Measurements from ENCODE around the gene CAPS.

CAPS gene

DNA sequence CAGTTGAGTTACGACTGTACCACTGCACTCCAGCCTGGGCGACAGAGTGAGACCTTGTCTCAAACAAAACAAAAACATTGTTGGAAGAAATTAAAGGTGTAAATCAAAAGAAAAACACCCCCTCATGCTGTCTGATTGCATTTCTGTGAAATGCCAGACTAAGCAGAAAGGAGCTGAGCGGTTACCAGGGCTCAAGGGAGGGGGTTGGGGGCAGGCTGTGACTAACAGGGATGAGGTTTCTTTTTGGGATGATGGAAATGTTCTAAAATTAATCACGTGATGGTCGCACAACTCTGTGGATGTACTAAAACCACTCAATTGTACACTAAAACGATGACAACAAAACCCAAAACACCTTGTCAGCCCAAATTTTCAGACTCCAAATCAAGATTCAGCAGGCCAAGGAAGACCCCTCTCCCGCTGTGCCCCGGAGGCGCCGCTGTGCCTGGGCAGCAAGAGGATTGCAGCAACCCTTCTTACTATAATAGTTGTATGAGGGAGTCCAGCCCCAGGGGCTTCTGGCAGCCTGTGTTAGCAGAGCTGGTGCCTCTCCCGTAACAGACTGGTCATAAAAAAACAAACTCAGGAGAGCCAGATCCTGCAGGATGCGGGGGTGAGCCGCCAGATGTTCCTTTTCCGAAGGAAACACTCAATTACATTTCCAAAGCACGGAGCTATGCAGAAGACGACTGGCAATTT is 20.9 kb downstream of the CAPS start:
- no peak for DNase-seq (ENCODE audit: low spot score)

- no peak for DNase-seq (ENCODE audit: low spot score)
These were observed 21.6 kb downstream of the CAPS start for GRCh38 chr19:5935473-5936291.

DNA sequence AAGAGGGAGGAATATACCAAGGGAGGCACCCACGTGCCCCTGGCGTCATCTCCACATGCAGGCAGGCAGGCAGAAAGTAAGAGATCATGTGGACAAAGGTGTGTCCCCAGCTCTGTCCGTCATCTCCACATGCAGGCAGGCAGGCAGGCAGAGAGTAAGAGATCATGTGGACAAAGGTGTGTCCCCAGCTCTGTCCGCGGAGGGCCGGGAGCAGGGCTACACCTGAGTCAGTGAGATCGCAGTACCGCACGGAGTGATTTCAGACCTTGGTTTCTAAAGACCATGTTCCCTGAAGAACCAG is 22.2 kb downstream of the CAPS start:
- DNase-seq (ENCODE audit: low spot score) = no peak

- DNase-seq (ENCODE audit: low spot score) = no peak
These were observed 23.5 kb downstream of the CAPS start for GRCh38 chr19:5937550-5937949.

DNA sequence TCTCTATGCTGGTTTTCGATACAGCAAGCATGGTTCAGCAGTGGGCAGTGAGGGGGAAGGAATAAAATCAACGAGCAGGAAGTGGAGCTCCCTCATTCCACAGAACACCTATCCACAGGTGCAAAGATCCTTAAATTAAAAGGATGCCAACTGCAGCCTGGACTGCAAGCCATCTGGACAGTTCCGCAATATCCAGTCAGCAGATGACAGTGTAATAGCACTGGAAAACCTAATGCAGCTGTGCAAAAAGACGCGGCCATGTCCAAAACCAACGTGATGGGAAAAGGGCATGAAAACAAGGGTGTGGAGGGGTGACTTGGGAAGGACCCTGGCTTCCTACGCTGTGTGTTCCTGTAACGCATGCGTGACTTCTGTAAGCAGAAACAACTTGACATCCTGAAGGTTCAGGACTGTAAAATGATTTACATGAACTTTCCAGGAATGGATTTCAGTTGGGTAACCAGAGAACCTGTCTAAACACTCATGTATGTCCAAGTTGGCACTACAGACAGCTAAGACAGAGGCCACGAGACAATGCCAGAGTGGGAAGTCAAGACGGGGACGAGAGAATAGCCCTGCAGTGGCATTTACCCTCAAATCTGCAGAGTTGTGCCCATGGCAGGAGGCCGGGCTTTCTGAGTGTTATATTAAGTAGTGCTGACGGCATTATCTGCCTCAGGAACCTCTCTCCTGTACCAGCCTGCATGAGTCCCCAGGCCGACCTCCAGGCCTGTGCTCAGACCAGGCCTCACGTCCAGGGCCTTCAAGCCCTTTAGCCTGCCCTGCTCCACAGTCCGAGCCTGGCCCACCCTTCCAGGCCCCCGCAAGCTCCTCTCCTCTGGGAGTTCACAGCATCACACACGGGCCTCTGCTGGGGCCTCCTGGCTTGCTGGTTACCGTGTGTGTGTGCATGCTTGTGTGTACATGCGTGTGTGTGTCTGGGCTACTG is 26.5 kb downstream of the CAPS start:
- no peak for DNase-seq (ENCODE audit: low spot score)

DNA sequence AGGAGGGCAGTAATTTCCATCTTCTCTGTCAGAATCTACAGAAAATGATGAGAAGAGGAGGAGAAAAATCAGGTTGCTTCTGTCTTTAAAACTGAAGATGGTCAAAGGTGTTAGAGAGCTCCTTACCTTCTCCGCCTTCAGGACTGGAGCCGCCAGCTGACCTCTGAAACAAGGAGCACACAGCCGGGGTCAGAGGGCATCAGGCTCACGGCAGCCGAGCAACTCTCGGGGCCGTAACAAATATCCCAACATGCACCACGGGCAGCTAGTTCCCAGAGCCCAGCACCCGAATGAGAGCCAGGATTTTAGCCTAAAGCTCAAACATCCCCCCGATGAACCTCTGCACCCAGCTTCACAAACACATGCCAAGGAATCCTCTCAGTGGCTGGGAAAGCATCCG is 27.6 kb downstream of the CAPS start:
- no peak for DNase-seq (ENCODE audit: low spot score)

- no peak for DNase-seq (ENCODE audit: low spot score)
These were observed 29.0 kb downstream of the CAPS start for GRCh38 chr19:5943045-5943444.

GRCh38 chr19:5943623-5944022 is 29.6 kb downstream of the CAPS start:
- no peak for DNase-seq (ENCODE audit: low spot score)

DNA sequence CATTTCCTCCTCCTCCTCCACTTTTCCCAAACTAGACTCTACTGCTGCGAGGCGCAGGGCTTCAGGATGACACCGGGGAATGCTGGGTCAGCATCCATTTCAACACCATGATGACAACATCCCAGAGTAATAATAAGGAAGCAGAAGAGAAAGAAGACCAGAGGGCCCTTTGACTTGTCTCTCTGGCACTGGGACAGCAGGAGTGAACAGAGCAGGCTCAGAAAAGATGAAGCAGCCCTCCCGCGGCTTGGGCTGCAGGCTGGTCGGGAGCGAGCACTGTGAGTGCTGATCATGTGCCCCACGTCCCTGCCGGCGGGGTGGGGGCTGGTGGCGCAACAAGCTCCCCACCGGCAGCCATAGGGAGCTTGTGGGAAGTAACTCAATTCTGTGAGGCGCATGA is 33.4 kb downstream of the CAPS start:
- DNase-seq (ENCODE audit: low spot score) = no peak

DNA sequence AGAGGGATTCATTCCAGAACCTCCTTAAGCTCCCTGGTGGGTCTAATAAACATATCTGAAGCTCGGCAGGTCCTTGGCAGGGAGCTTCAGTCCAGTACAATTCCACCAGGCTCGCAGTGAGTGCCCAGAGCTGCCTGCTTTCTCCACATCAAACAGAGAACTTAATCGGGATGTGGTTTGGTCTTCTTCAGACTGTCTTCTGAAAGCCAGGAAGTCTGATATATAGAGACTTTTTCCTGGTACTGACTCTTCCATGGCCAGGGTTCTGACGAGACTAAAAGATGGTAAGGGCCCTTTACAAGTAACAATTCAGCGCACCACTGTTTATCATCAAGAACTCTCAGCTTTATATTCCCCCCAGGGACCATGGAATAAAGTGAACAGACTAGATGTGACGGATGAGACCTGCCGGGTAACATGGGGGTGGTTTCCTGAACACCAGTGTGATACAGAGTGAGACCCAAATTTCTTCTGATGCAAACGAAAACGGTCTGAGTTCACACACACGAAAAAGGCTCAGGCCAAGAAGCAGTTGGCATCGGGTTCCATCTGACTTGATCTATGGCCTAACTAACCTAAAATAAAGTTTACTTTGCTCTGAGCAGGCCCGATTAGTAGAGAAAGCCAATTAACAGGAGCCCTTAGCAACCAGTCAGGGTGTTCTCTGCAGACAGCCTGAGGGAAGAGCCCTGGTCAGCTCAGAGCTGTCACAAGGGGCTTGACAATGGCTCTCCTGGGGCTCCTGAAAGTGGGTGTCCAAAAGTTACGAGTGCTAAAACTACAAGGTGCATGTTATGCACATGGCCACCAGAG is 34.9 kb downstream of the CAPS start:
- DNase-seq (ENCODE audit: low spot score) = no peak

GRCh38 chr19:5949792-5950305 is 35.8 kb downstream of the CAPS start:
- DNase-seq (ENCODE audit: low spot score) = no peak

GRCh38 chr19:5950741-5951140 is 36.7 kb downstream of the CAPS start:
- DNase-seq (ENCODE audit: low spot score) = no peak

DNA sequence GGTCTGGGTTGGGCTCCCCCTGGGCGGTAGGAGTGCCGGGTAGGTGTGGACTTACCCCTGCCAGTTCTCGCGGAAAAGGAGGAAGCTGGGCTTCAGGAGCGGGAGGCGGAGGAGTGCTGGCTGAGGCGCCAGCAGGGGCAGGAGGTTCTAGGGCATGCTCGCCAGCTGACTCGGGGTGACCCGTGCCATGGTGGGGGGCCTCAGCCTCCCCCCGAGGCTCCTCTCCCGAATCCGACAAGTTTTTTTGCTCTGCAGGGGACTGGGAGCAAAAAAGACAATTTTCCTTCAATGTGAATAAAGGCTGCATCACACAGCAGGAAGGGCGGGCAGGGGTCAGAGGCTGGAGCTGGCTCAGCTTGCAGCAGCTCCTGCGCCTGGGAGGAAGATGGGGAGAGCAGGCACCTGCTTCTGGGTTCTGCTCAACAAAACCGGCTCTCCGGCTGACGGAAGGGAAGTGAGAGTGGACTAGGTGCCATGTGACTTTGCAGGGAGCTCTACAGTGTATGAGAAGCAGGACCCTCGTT is 37.3 kb downstream of the CAPS start:
- DNase-seq (ENCODE audit: low spot score) = no peak

GRCh38 chr19:5952193-5953029 is 38.4 kb downstream of the CAPS start:
- DNase-seq (ENCODE audit: low spot score) = no peak

DNA sequence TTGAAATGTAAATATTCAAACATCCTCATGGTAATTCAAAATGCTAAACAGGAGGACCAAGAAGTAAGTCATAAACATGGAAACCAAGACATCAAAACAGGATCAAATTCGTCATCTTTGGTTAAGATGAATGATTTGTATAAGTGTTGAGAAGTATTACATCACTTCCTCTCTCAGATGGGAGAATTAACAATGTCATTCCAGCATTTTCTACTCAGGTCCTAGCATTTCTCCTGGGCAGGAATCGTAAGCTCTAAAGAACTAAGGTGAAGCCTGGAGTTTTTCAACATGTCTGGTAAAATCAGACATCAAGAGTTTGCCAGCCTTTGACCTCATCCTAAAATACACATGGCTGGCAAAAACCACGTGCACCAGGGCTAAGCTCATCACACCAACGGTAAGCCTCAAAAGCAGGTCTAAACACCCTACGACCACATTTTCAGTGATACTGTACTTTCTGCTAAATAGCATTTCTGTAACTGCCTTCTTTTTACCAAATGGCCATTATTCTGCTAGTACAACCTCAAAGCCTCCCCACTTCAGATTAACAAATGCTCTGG is 39.1 kb downstream of the CAPS start:
- no peak for DNase-seq (ENCODE audit: low spot score)

DNA sequence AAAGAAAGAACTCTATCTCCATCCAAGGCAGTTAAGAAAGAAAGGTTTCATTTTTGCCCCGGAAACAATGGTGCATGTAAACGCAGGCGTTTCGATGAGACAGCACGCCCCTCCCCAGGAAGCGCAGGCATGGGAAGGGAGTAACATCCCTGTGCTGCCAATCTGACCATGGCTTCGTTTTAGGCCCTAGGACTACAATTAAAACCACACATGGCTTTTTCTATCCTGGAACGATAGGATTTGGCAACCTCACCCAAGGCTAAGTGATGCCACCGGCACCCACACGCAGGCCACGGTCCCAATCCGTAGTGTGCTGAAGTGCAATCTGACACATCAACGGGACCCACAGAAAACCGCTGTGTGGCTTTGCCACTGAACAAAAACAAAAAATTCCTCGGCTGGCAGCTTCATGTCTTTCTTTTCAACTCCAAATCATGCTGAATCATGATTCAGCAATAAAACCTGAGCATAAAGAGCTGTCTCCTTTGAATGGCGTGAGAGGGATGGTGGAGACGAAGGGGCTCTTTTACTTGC is 39.7 kb downstream of the CAPS start:
- no peak for DNase-seq (ENCODE audit: low spot score)

- DNase-seq (ENCODE audit: low spot score) = no peak
These were observed 40.2 kb downstream of the CAPS start for GRCh38 chr19:5954293-5954692.

DNA sequence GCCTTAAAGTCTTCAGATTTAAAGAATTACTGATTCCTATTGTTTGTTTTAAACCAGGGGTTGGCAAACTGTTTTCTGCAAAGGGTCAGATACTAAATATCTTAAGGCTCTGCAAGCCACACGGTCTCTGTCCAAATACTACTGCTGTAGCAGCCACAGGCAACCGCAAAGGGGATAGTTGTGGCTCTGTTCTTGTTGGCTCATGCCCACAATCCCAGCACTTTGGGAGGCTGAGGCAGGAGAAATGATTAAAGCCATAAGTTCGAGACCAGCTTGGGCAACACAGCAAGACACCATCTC is 41.5 kb downstream of the CAPS start:
- DNase-seq (ENCODE audit: low spot score) = no peak

DNA sequence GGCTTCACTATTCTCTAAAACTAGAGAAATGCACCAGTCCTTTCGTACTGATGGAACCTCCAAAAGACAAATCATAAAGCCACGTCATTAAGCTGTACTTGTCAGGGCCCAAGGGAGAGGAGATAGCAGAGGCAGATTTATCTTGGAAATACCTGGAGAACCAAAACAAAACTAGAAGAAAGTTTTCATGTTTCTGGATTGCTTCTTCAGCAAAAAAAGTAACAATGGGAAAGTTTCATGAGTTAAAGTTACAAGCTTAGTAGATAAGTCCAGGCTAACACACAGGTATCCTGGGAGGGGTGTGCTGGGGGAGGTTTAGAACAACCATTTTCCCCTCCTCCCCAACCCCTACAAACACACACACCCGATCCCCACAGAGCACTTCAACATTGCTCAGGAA is 42.3 kb downstream of the CAPS start:
- no peak for DNase-seq (ENCODE audit: low spot score)

GRCh38 chr19:5956728-5957127 is 42.7 kb downstream of the CAPS start:
- no peak for DNase-seq (ENCODE audit: low spot score)
